ENCODE measurements around the gene KRT8. TPM values are rescaled to one million over a fixed set of nuclear protein-coding genes. Genes with fewer than 3 reads are reported as not detected.

KRT8 gene
- total RNA-seq, 1 donor from 2014 or later = 0.33 TPM

DNA sequence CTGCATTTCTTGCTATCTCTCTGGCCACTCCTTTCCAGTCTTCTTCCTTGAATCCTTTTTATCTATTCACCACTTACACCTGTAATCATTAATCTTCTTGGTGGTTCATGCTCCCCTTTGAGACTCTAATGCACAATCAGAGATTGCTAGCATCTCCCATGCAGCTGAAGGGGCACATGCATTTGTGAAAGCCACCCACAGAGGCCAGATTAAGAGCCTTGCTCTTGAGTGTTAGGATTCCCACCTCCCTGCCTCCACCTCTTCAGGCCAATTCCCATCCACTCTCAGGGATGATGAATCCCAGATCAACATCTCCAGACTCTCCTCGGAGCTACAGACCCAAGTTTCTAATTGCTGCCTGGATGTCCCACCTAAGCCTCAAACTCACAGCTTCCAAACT, 24.7 kb upstream of the KRT8 start:
- DNase-seq = no peak
- CTCF ChIA-PET = no interaction called here
- POLR2A ChIA-PET = no interaction called here
- Mint-ChIP-seq H3K27ac (no peak overlapping the region), H3K36me3 (ENCODE audit: low read depth) (no peaks in the 10 kb centered on the region), H3K27me3 (peaks cover 3% of the 10 kb centered on the region), H3K4me1 (no peaks in the 10 kb centered on the region), H3K4me3 (no peak overlapping the region), H3K9me3 (no peaks in the 10 kb centered on the region)
- TF ChIP-seq, protein P1, sequence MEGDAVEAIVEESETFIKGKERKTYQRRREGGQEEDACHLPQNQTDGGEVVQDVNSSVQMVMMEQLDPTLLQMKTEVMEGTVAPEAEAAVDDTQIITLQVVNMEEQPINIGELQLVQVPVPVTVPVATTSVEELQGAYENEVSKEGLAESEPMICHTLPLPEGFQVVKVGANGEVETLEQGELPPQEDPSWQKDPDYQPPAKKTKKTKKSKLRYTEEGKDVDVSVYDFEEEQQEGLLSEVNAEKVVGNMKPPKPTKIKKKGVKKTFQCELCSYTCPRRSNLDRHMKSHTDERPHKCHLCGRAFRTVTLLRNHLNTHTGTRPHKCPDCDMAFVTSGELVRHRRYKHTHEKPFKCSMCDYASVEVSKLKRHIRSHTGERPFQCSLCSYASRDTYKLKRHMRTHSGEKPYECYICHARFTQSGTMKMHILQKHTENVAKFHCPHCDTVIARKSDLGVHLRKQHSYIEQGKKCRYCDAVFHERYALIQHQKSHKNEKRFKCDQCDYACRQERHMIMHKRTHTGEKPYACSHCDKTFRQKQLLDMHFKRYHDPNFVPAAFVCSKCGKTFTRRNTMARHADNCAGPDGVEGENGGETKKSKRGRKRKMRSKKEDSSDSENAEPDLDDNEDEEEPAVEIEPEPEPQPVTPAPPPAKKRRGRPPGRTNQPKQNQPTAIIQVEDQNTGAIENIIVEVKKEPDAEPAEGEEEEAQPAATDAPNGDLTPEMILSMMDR (IDR thresholded peaks at IDR 0.05) = no peak
- intact Hi-C loops (cut with micrococcal nuclease) = no loop called here
- no peak for ATAC-seq (ENCODE audit: low read depth)

DNA sequence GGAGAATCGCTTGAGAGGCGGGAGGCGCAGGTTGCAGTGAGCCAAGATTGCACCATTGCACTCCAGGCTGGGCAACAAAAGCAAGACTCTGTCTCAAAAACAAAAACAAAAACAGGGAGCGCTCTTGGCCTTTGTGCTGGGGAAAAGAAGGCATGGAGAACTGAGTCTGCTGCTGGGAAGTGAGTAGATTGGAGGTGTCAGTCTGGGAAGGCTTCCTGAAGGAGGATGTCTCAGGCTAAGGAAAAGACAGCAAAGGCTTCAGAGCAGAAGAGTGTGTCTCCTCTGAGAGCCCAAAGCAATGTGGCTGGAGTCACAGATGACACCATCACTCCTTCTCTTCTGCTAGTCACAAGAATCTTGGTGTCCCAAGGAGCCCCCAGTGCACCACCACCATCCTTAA, 23.1 kb upstream of the KRT8 start:
- TF ChIP-seq, protein P1 (IDR thresholded peaks at IDR 0.05) = no peak
- H3K4me1 Mint-ChIP-seq = no peaks in the 10 kb centered on the region
- ChIA-PET CTCF (no interaction called here), POLR2A (no interaction called here)
- DNase-seq (no peak), ATAC-seq (ENCODE audit: low read depth) (no peak)
- H3K36me3 Mint-ChIP-seq (ENCODE audit: low read depth) = no peaks in the 10 kb centered on the region
- H3K27me3 Mint-ChIP-seq = peaks cover 3% of the 10 kb centered on the region
- no peak overlapping the region for H3K27ac Mint-ChIP-seq
- no peaks in the 10 kb centered on the region for H3K9me3 Mint-ChIP-seq
- intact Hi-C loops (cut with micrococcal nuclease) = no loop called here
- H3K4me3 Mint-ChIP-seq = no peak overlapping the region

DNA sequence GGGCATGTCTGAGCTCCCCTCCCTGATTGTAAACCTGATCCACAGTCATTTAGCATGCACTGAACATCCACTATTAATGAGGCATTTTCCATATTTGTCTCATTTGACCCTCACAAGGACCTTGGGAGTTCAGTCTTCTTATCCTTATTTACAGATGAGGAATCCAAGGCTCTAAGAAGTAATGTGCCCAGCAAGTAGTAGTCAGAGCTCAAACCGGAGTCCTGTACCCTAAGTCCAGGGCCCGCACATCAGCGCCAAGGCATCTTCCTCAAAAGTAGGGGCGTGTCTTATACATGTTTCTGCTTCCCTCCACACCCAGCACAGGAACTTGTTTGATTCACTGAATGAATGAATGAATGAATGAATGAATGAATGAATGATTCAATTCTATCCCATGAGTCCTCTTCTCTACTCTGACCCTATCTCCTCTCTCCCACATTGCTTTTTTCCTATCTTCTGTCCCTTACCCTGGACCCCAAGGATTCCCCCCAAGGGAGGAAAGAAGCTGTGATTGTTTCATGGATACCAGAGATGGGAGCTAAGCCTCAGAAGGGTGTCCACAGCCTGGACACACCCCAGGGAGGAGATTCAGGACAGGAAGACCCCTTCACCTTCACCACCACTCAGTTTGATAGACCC, 21.8 kb upstream of the KRT8 start:
- CTCF ChIA-PET = no interaction called here
- intact Hi-C loops (cut with micrococcal nuclease) = no loop called here
- no peak overlapping the region for H3K4me3 Mint-ChIP-seq
- ATAC-seq (ENCODE audit: low read depth) = no peak
- H3K27ac Mint-ChIP-seq = no peak overlapping the region
- H3K27me3 Mint-ChIP-seq = peaks cover 3% of the 10 kb centered on the region
- POLR2A ChIA-PET = no interaction called here
- no peaks in the 10 kb centered on the region for H3K36me3 Mint-ChIP-seq (ENCODE audit: low read depth)
- H3K9me3 Mint-ChIP-seq = no peaks in the 10 kb centered on the region
- DNase-seq = no peak
- TF ChIP-seq, protein P1 (IDR thresholded peaks at IDR 0.05) = no peak
- no peaks in the 10 kb centered on the region for H3K4me1 Mint-ChIP-seq

DNA sequence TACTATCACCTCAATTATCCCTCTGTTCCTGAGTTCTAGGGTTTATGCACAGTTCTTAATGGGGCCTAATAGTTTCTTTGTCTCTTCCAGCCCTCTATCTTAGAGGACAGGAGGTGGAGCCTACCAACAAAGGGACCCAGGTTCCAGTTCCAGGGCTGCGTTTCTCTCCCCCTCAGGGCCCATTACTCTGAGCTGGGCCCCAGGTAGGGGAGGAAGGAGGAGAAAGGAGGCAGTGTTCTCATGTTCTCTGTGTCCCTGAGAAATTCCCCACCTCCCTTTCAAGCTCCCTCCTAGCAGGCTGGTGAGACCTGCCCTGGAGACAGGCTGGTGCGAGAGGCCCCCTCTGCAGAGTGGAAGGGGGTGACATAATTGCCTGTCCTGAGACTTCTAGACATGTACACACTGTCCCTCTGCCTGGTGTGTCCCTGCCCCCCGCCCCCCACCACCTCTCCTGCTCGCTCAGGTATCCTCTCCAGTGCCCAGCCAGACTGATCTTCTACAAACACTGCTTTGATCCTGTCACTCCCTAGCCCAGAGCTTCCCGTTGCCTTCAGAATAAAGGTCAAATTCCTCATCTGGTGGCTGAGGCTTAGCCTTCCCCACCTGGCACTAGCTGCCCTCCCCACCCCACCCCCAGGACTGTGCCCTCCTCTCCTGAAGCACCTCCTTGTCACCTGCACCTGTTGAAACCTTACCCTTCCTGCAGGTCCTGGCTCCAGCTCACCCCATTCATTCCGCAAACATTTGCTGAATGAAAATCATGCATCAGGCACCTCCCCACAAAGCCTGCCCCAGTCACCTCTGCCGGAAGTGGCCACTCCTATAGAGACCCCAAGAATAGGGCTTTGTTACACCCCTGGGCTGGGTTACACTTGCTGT, 21.1 kb upstream of the KRT8 start:
- no peaks in the 10 kb centered on the region for H3K4me1 Mint-ChIP-seq
- DNase-seq (no peak), ATAC-seq (ENCODE audit: low read depth) (no peak)
- H3K27me3 Mint-ChIP-seq = peaks cover 7% of the 10 kb centered on the region
- no peak overlapping the region for H3K27ac Mint-ChIP-seq
- H3K9me3 Mint-ChIP-seq = no peaks in the 10 kb centered on the region
- POLR2A ChIA-PET = no interaction called here
- CTCF ChIA-PET = no interaction called here
- TF ChIP-seq, protein P1 (IDR thresholded peaks at IDR 0.05) = no peak
- intact Hi-C loops (cut with micrococcal nuclease) = no loop called here
- no peaks in the 10 kb centered on the region for H3K36me3 Mint-ChIP-seq (ENCODE audit: low read depth)
- H3K4me3 Mint-ChIP-seq = no peak overlapping the region
